CD8-positive, alpha-beta memory T cell (primary cell): ENCODE data around the gene CDC14A. TPM values are rescaled to one million over a fixed set of nuclear protein-coding genes. Genes with fewer than 3 reads are reported as not detected.
A peak's percentile ranks its signal among the peaks of the same experiment; 100 is the strongest.
"Not testable (repeated sequence)": the region's sequence is repeated elsewhere in the genome, so short reads cannot be mapped to it uniquely, and the experiment has no call there.

ENCODE experiments used
- CTCF ChIA-PET: fragments of 350-600 bp; sonication (Branson Sonifier 250); formaldehyde crosslinking; loops from one replicate; lab custom pipeline; 2021; ENCODE audit warnings: antibody characterized with exemption; lab: Charles Lee
- POLR2A ChIA-PET: fragments of 350-600 bp; sonication (Branson Sonifier 250); formaldehyde crosslinking; loops from one replicate; lab custom pipeline; 2021; ENCODE audit warnings: antibody characterized with exemption; lab: Charles Lee
- DNase-seq, 5 donors: peaks; one replicate each; pipeline versions ENCODE4 v3.0.0 to v3.0.0-alpha.2; 2020 to 2022; ENCODE audit warnings: mixed read lengths in 1 of 5
- H3K27ac ChIP-seq: one replicate; pipeline ENCODE4 v1.7.0; 2013; ENCODE audit warnings: low read depth, mild to moderate bottlenecking, low read length, moderate library complexity
- H3K27me3 ChIP-seq: 2 replicates; pipeline ENCODE4 v1.7.0; 2013; ENCODE audit warnings: low read length, mild to moderate bottlenecking; ENCODE audit not compliant: insufficient read depth, poor library complexity, severe bottlenecking
- H3K36me3 ChIP-seq: 2 replicates; pipeline ENCODE4 v1.7.0; 2013; ENCODE audit warnings: mild to moderate bottlenecking, low read length, moderate library complexity; ENCODE audit not compliant: insufficient read depth
- H3K4me1 ChIP-seq: 2 replicates; pipeline ENCODE4 v1.7.0; 2013; ENCODE audit warnings: mild to moderate bottlenecking, low read length, moderate library complexity; ENCODE audit not compliant: insufficient read depth
- H3K4me3 ChIP-seq: 2 replicates; pipeline ENCODE4 v1.7.0; 2013; ENCODE audit warnings: mild to moderate bottlenecking, low read length
- H3K9me3 ChIP-seq: 2 replicates; pipeline ENCODE4 v1.7.0; 2013; ENCODE audit warnings: mild to moderate bottlenecking, low read length
- H3K27ac Mint-ChIP-seq, 8 donors: one replicate each; pipeline ENCODE4 v1.8.0; 2020 to 2021; ENCODE audit warnings: mixed read lengths in 8 of 8, mild to moderate bottlenecking in 6 of 8, inconsistent platforms in 3 of 8, moderate library complexity in 3 of 8
- H3K27me3 Mint-ChIP-seq, 2 donors: one replicate each; pipeline ENCODE4 v1.8.0; 2020 to 2021; ENCODE audit warnings: mixed read lengths in 2 of 2, mild to moderate bottlenecking in 1 of 2, moderate library complexity in 1 of 2
- H3K36me3 Mint-ChIP-seq, 3 donors: one replicate each; pipeline ENCODE4 v1.8.0; 2020 to 2021; ENCODE audit warnings: mixed read lengths in 3 of 3, inconsistent platforms in 1 of 3, mild to moderate bottlenecking in 1 of 3
- H3K4me1 Mint-ChIP-seq, 3 donors: one replicate each; pipeline ENCODE4 v1.8.0; 2020 to 2021; ENCODE audit warnings: mixed read lengths in 3 of 3, inconsistent platforms in 1 of 3, mild to moderate bottlenecking in 1 of 3
- H3K4me3 Mint-ChIP-seq, 7 donors: one replicate each; pipeline ENCODE4 v1.8.0; 2020 to 2021; ENCODE audit warnings: mixed read lengths in 7 of 7, mild to moderate bottlenecking in 6 of 7, moderate library complexity in 4 of 7, inconsistent platforms in 2 of 7
- H3K9me3 Mint-ChIP-seq, 5 donors: one replicate each; pipeline ENCODE4 v1.8.0; 2020 to 2022; ENCODE audit warnings: mixed read lengths in 5 of 5, mild to moderate bottlenecking in 3 of 5, moderate library complexity in 2 of 5, inconsistent platforms in 1 of 5
- polyA plus RNA-seq: library from polyadenylated mRNA; unstranded; fragments of 300-500 nt; fragmentation: Illumina TruSeq; gene quantifications from one replicate; pipeline ENCODE4 v1.2.3, GENCODE V29; 2021
- total RNA-seq, 2 experiments: library from RNA; stranded (reverse); gene quantifications; one replicate each; pipeline ENCODE4 v1.2.3, GENCODE V29; 2021

The CDC14A gene
- total and polyA plus RNA-seq, 3 experiments from 2014 or later, result 25.4 to 36.4 (median 27.9) TPM

GRCh38 chr1:100405902-100406301 is 53.6 kb downstream of the CDC14A start:
- CTCF ChIA-PET, H3K27me3 Mint-ChIP-seq, H3K4me3 ChIP-seq, H3K27me3 ChIP-seq, H3K36me3 ChIP-seq, DNase-seq, H3K27ac ChIP-seq, H3K9me3 ChIP-seq, H3K9me3 Mint-ChIP-seq: not testable (repeated sequence)
- Mint-ChIP-seq H3K4me3 (peak overlapping the region; percentile 51 to 76 (median 67)), H3K36me3 (peaks cover 37 to 68% (median 44%) of the 10 kb centered on the region in 3 donors), H3K27ac (peak overlapping the region; percentile 77 to 96 (median 90)), H3K4me1 (peaks cover 73 to 88% (median 87%) of the 10 kb centered on the region in 3 donors)
- peaks cover 79% of the 10 kb centered on the region for H3K4me1 ChIP-seq
- POLR2A ChIA-PET, result interaction anchor here (1.0 to 1.3 kb wide), 2 partner anchors 9 to 14 kb away, joined by 3 read pairs; no protein-coding TSS in a partner anchor

DNA sequence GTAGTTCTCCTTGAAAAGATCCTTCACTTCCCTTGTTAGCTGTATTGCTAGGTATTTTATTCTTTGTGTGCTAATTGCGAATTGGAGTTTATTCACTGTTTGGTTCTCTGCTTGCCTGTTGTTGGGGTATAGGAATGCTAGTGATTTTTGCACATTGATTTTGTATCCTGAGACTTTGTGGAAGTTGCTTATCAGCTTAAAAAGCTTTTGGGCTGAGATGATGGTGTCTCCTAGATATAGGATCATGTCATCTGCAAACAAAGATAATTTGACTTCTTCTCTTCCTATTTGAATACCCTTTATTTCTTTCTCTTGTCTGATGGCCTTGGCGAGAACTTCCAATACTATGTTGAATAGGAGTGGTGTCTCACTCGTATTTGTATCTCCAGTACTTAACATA is 55.1 kb downstream of the CDC14A start:
- H3K36me3 ChIP-seq, H3K9me3 ChIP-seq, H3K27me3 ChIP-seq, DNase-seq, H3K27me3 Mint-ChIP-seq, H3K9me3 Mint-ChIP-seq, H3K27ac ChIP-seq, H3K4me3 ChIP-seq, POLR2A ChIA-PET: not testable (repeated sequence)
- peak overlapping the region in 5 of 7 donors; percentile 7 to 58 (median 17) for H3K4me3 Mint-ChIP-seq
- H3K27ac Mint-ChIP-seq, result peak overlapping the region in 7 of 8 donors; percentile 80 to 95 (median 89)
- H3K4me1 ChIP-seq, result peaks cover 79% of the 10 kb centered on the region
- CTCF ChIA-PET, result interaction anchor here (1.2 kb wide), 1 partner anchor 13 kb away, joined by 4 read pairs; no protein-coding TSS in a partner anchor
- H3K36me3 Mint-ChIP-seq, result peaks cover 48 to 74% (median 52%) of the 10 kb centered on the region in 3 donors
- peaks cover 79 to 92% (median 90%) of the 10 kb centered on the region in 3 donors for H3K4me1 Mint-ChIP-seq

DNA sequence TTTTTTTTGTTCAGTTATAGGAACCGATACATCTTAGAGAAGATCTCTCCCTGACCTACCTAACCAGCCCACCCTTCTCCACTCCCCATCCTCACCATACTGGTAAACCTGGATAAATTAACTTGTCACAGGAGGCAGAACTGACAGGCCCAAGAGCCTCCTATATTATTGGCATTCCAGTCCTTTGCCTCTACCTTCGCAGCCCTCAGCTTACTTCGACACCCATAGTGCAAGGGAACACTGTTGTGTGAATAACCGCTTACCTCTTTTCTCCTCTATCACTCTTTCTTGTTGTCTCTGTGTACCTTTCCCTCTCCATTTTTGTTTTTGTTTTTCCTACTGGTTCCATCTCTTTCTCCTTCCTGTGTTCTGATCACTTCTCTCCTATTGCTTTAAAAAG is 58.7 kb downstream of the CDC14A start:
- Histone ChIP-seq H3K9me3 (no peaks in the 10 kb centered on the region), H3K4me3 (no peak overlapping the region), H3K27me3 (no peaks in the 10 kb centered on the region), H3K4me1 (peaks cover 77% of the 10 kb centered on the region), H3K27ac (no peak overlapping the region), H3K36me3 (no peaks in the 10 kb centered on the region)
- ChIA-PET POLR2A (interaction anchor here (0.6 to 1.6 kb wide), 2 partner anchors 10 to 42 kb away, joined by 3 to 10 read pairs; no protein-coding TSS in a partner anchor), CTCF (interaction anchor here (1.4 kb wide), 1 partner anchor 14 kb away, joined by 3 read pairs; no protein-coding TSS in a partner anchor)
- H3K27ac Mint-ChIP-seq, result peak overlapping the region; percentile 23 to 91 (median 80)
- H3K36me3 Mint-ChIP-seq, result peaks cover 35 to 57% (median 37%) of the 10 kb centered on the region in 3 donors
- peak overlapping the region in 6 of 7 donors; percentile 7 to 63 (median 47) for H3K4me3 Mint-ChIP-seq
- peaks cover 0 to 6% (median 5%) of the 10 kb centered on the region in 5 donors for H3K9me3 Mint-ChIP-seq
- DNase-seq, result no peak
- no peaks in the 10 kb centered on the region for H3K27me3 Mint-ChIP-seq
- H3K4me1 Mint-ChIP-seq, result peaks cover 79 to 92% (median 90%) of the 10 kb centered on the region in 3 donors

GRCh38 chr1:100411574-100411973 is 59.3 kb downstream of the CDC14A start:
- ChIA-PET CTCF (interaction anchor here (2.7 kb wide), 1 partner anchor 11 kb away, joined by 7 read pairs; no protein-coding TSS in a partner anchor), POLR2A (no interaction called here)
- Histone ChIP-seq H3K4me3 (no peak overlapping the region), H3K27me3 (no peaks in the 10 kb centered on the region), H3K9me3 (no peaks in the 10 kb centered on the region), H3K27ac (no peak overlapping the region), H3K36me3 (no peaks in the 10 kb centered on the region), H3K4me1 (peaks cover 76% of the 10 kb centered on the region)
- DNase-seq, result no peak
- H3K9me3 Mint-ChIP-seq, result peaks cover 0 to 6% (median 5%) of the 10 kb centered on the region in 5 donors
- peak overlapping the region; percentile 55 to 96 (median 83) for H3K27ac Mint-ChIP-seq
- H3K27me3 Mint-ChIP-seq, result no peaks in the 10 kb centered on the region
- H3K36me3 Mint-ChIP-seq, result peaks cover 36 to 58% (median 41%) of the 10 kb centered on the region in 3 donors
- peak overlapping the region in 5 of 7 donors; percentile 1 to 66 (median 42) for H3K4me3 Mint-ChIP-seq
- H3K4me1 Mint-ChIP-seq, result peaks cover 79 to 92% (median 90%) of the 10 kb centered on the region in 3 donors

DNA sequence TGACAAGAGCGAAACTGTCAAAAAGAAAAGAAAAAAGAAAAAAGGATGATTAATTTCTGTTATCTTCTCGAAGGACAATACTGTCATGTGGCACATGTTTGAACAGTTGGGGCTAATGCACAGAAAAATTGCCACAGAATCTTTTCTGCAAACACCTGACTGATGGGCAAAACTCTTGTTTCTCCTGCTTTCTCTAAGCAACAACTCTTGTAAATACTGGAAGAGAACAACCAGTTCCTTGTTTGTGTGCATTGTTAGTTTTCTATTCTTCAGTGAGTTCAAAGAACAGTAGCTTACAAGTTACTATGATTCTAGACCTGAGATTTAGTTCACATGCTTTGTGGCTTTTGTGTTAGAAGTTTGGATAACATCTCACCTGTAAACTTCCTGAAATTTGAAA is 60.7 kb downstream of the CDC14A start:
- Histone ChIP-seq H3K36me3 (no peaks in the 10 kb centered on the region), H3K9me3 (no peaks in the 10 kb centered on the region), H3K27me3 (no peaks in the 10 kb centered on the region), H3K4me3 (no peak overlapping the region), H3K4me1 (peaks cover 81% of the 10 kb centered on the region), H3K27ac (no peak overlapping the region)
- peaks cover 0 to 6% (median 3%) of the 10 kb centered on the region in 5 donors for H3K9me3 Mint-ChIP-seq
- CTCF ChIA-PET, result interaction anchor here (2.7 kb wide), 1 partner anchor 10 kb away, joined by 7 read pairs; no protein-coding TSS in a partner anchor
- POLR2A ChIA-PET, result interaction anchor here (0.5 to 2.7 kb wide), 4 partner anchors 10 to 60 kb away, joined by 3 to 16 read pairs (median 4); partner anchors contain the start of gene CDC14A
- H3K4me3 Mint-ChIP-seq, result peak overlapping the region in 6 of 7 donors; percentile 49 to 71 (median 62)
- peak overlapping the region; percentile 55 to 95 (median 91) for H3K27ac Mint-ChIP-seq
- peaks cover 82 to 92% (median 90%) of the 10 kb centered on the region in 3 donors for H3K4me1 Mint-ChIP-seq
- H3K27me3 Mint-ChIP-seq, result no peaks in the 10 kb centered on the region
- H3K36me3 Mint-ChIP-seq, result peaks cover 37 to 62% (median 40%) of the 10 kb centered on the region in 3 donors
- no peak for DNase-seq

DNA sequence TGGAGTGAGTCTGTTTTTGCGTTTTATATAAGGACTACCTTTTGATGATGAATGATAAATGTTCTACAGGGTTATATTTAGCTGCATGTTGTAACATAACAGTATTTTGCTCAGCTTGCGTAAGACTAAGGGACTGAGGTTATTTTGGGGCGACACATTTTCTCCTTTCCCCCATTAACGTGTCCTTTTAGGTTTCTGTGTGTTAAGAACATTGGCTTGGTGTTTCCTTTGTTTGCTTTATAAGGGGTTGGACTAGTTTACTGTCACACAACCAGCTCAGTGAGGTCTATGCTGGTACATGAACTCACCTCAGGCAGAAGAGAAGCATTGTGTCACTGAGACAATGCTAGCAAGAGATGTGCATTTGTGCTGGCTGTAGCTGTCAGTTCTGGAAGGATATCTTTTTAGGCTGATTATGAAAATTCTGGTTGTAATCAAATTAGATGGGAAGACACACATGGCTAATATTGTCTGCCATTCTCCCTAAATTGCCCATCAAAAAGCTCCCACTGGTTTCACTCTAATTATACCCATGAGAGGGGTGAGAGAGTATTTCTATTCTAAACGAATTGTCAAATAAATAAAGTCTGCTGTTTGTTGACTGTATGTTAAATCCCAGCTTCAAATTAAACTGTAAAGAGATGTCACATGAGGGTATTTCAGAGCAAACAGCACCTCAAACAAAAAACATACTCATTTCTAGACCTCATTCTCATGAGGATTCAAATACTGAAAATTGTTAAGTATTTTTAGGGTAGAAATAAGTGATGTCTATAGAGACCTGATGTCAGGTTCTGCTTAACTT is 62.6 kb downstream of the CDC14A start:
- H3K36me3 ChIP-seq, result no peaks in the 10 kb centered on the region
- H3K4me1 Mint-ChIP-seq, result peaks cover 79 to 91% (median 88%) of the 10 kb centered on the region in 3 donors
- H3K27ac ChIP-seq, result peak overlapping the region; percentile 25
- peak overlapping the region; percentile 41 to 92 (median 87) for H3K27ac Mint-ChIP-seq
- H3K4me1 ChIP-seq, result peaks cover 78% of the 10 kb centered on the region
- H3K9me3 Mint-ChIP-seq, result no peaks in the 10 kb centered on the region
- ChIA-PET CTCF (interaction anchor here (0.7 to 2.2 kb wide), 8 partner anchors 9 to 62 kb away, joined by 3 to 10 read pairs (median 3); no protein-coding TSS in a partner anchor), POLR2A (interaction anchor here (0.6 to 2.7 kb wide), 6 partner anchors 8 to 62 kb away, joined by 3 to 16 read pairs (median 6); partner anchors contain the start of gene CDC14A)
- no peaks in the 10 kb centered on the region for H3K27me3 ChIP-seq
- no peaks in the 10 kb centered on the region for H3K27me3 Mint-ChIP-seq
- DNase-seq, result peak in 1 of 5 donors; percentile 59
- peaks cover 30 to 59% (median 33%) of the 10 kb centered on the region in 3 donors for H3K36me3 Mint-ChIP-seq
- H3K4me3 Mint-ChIP-seq, result peak overlapping the region; percentile 13 to 63 (median 51)
- H3K9me3 ChIP-seq, result no peaks in the 10 kb centered on the region
- peak overlapping the region; percentile 5 for H3K4me3 ChIP-seq

GRCh38 chr1:100415498-100415778 is 63.1 kb downstream of the CDC14A start:
- Histone ChIP-seq H3K36me3 (no peaks in the 10 kb centered on the region), H3K27ac (no peak overlapping the region), H3K27me3 (no peaks in the 10 kb centered on the region), H3K4me3 (no peak overlapping the region), H3K4me1 (peaks cover 76% of the 10 kb centered on the region), H3K9me3 (no peaks in the 10 kb centered on the region)
- Mint-ChIP-seq H3K4me3 (peak overlapping the region in 3 of 7 donors; percentile 13 to 63 (median 51)), H3K27me3 (no peaks in the 10 kb centered on the region), H3K36me3 (peaks cover 30 to 60% (median 33%) of the 10 kb centered on the region in 3 donors), H3K4me1 (peaks cover 85 to 96% (median 93%) of the 10 kb centered on the region in 3 donors), H3K27ac (peak overlapping the region; percentile 41 to 92 (median 87)), H3K9me3 (no peaks in the 10 kb centered on the region)
- CTCF ChIA-PET, result interaction anchor here (1.2 to 2.2 kb wide), 3 partner anchors 25 to 62 kb away, joined by 3 to 10 read pairs (median 5); no protein-coding TSS in a partner anchor
- POLR2A ChIA-PET, result no interaction called here
- no peak for DNase-seq
